Astrocyte (in vitro differentiated cells and primary cell): ENCODE data around the gene ZNF268. TPM values are rescaled to one million over a fixed set of nuclear protein-coding genes. Genes with fewer than 3 reads are reported as not detected.
A peak's percentile ranks its signal among the peaks of the same experiment; 100 is the strongest.

Experiments used
- DNase-seq: peaks from one replicate; pipeline ENCODE4 v3.0.0-alpha.2; 2010; ENCODE audit warnings: low read depth
- FAIRE-seq: peaks from 2 replicates; lab custom pipeline; 2011; peaks lifted over from hg19 to GRCh38; lab: Jason Lieb, UNC
- H2AFZ ChIP-seq: 2 replicates; pipeline ENCODE4 v1.6.0; 2012; ENCODE audit warnings: low read depth, low read length, inconsistent platforms
- H3K27ac ChIP-seq: 2 replicates; pipeline ENCODE4 v1.5.1; 2011; ENCODE audit warnings: low read depth, low read length, inconsistent platforms
- H3K27me3 ChIP-seq: 2 replicates; pipeline ENCODE4 v1.6.0; 2011; ENCODE audit warnings: low read length, inconsistent platforms; ENCODE audit not compliant: insufficient read depth
- H3K36me3 ChIP-seq: 2 replicates; pipeline ENCODE4 v1.5.1; 2011; ENCODE audit warnings: low read length, inconsistent platforms; ENCODE audit not compliant: insufficient read depth
- H3K4me1 ChIP-seq: 2 replicates; pipeline ENCODE4 v1.5.1; 2011; ENCODE audit warnings: low read length, inconsistent platforms; ENCODE audit not compliant: insufficient read depth
- H3K4me2 ChIP-seq: 2 replicates; pipeline ENCODE4 v1.6.0; 2012; ENCODE audit warnings: low read length, inconsistent platforms
- H3K4me3 ChIP-seq: 2 replicates; pipeline ENCODE4 v1.5.1; 2011; ENCODE audit warnings: low read depth, mild to moderate bottlenecking, low read length, inconsistent platforms; ENCODE audit not compliant: insufficient read depth
- H3K79me2 ChIP-seq: 2 replicates; pipeline ENCODE4 v1.6.0; 2012; ENCODE audit warnings: mild to moderate bottlenecking, low read length, inconsistent platforms; ENCODE audit not compliant: insufficient read depth
- H3K9ac ChIP-seq: 2 replicates; pipeline ENCODE4 v1.6.0; 2012; ENCODE audit warnings: mild to moderate bottlenecking, low read length, inconsistent platforms
- H3K9me3 ChIP-seq: 2 replicates; pipeline ENCODE4 v1.5.1; 2012; ENCODE audit warnings: low read depth, mild to moderate bottlenecking, low read length, inconsistent platforms; ENCODE audit not compliant: insufficient read depth
- H4K20me1 ChIP-seq: 2 replicates; pipeline ENCODE4 v1.6.0; 2012; ENCODE audit warnings: low read length, inconsistent platforms; ENCODE audit not compliant: insufficient read depth
- H3K27ac Mint-ChIP-seq: one replicate; pipeline ENCODE4 v1.8.0; 2021; ENCODE audit warnings: mild to moderate bottlenecking, mixed read lengths; ENCODE audit not compliant: unreplicated experiment
- H3K27me3 Mint-ChIP-seq: one replicate; pipeline ENCODE4 v1.8.0; 2021; ENCODE audit warnings: low read depth, mixed read lengths; ENCODE audit not compliant: unreplicated experiment
- H3K36me3 Mint-ChIP-seq: one replicate; pipeline ENCODE4 v1.8.0; 2021; ENCODE audit warnings: low read depth, mixed read lengths; ENCODE audit not compliant: unreplicated experiment
- H3K4me1 Mint-ChIP-seq: one replicate; pipeline ENCODE4 v1.8.0; 2021; ENCODE audit warnings: low read depth, mixed read lengths; ENCODE audit not compliant: unreplicated experiment
- H3K4me3 Mint-ChIP-seq: one replicate; pipeline ENCODE4 v1.8.0; 2021; ENCODE audit warnings: mild to moderate bottlenecking, moderate library complexity, mixed read lengths; ENCODE audit not compliant: unreplicated experiment
- H3K9me3 Mint-ChIP-seq: one replicate; pipeline ENCODE4 v1.8.0; 2021; ENCODE audit warnings: mild to moderate bottlenecking, mixed read lengths; ENCODE audit not compliant: unreplicated experiment
- CTCF ChIP-seq: IDR thresholded peaks from 2 replicates; pipeline ENCODE4 v1.5.1; 2011; ENCODE audit warnings: low read depth, mild to moderate bottlenecking, inconsistent platforms, low read length, moderate library complexity; ENCODE audit not compliant: insufficient read depth
- EZH2 ChIP-seq: IDR thresholded peaks from 2 replicates; pipeline ENCODE4 v1.6.1; 2012; ENCODE audit warnings: mild to moderate bottlenecking, low read length, inconsistent platforms; ENCODE audit not compliant: insufficient read depth
- total RNA-seq: library from RNA; stranded (reverse); gene quantifications from 2 replicates; pipeline ENCODE4 v1.2.1, GENCODE V29; 2021

Gene ZNF268
- total RNA-seq, 1 donor from 2014 or later = 21.0 TPM

GRCh38 chr12:133156125-133156690 is 25.1 kb upstream of the ZNF268 start:
- DNase-seq = no peak
- peaks cover 34% of the 10 kb centered on the region for H3K36me3 ChIP-seq

GRCh38 chr12:133165776-133166175 is 15.5 kb upstream of the ZNF268 start:
- Histone ChIP-seq H3K4me1 (no peaks in the 10 kb centered on the region), H4K20me1 (no peaks in the 10 kb centered on the region), H3K9me3 (peaks cover 3% of the 10 kb centered on the region), H3K27ac (no peak overlapping the region), H3K27me3 (no peaks in the 10 kb centered on the region), H3K4me3 (no peak overlapping the region), H3K9ac (no peak overlapping the region), H3K4me2 (no peak overlapping the region), H3K79me2 (no peaks in the 10 kb centered on the region), H3K36me3 (no peaks in the 10 kb centered on the region), H2AFZ (no peak overlapping the region)
- FAIRE-seq (no peak), DNase-seq (no peak)
- Mint-ChIP-seq H3K9me3 (peaks cover 25% of the 10 kb centered on the region), H3K27me3 (no peaks in the 10 kb centered on the region), H3K4me1 (no peaks in the 10 kb centered on the region), H3K27ac (no peak overlapping the region), H3K4me3 (no peak overlapping the region), H3K36me3 (peaks cover 3% of the 10 kb centered on the region)
- TF ChIP-seq EZH2 = no peak
- no peak for TF ChIP-seq CTCF

More at GRCh38 chr12:133156125-133156690, 25.1 kb upstream of the ZNF268 start:
- no peaks in the 10 kb centered on the region for H3K27me3 Mint-ChIP-seq
- H3K27ac ChIP-seq = no peak overlapping the region
- no peak overlapping the region for H3K27ac Mint-ChIP-seq
- H4K20me1 ChIP-seq = no peaks in the 10 kb centered on the region
- no peaks in the 10 kb centered on the region for H3K79me2 ChIP-seq
- H3K9me3 Mint-ChIP-seq = peaks cover 78% of the 10 kb centered on the region
- no peak for TF ChIP-seq CTCF
- no peak for TF ChIP-seq EZH2
- no peaks in the 10 kb centered on the region for H3K27me3 ChIP-seq
- no peaks in the 10 kb centered on the region for H3K4me1 ChIP-seq
- H3K36me3 Mint-ChIP-seq = peaks cover 78% of the 10 kb centered on the region
- peaks cover 67% of the 10 kb centered on the region for H3K9me3 ChIP-seq
- no peak overlapping the region for H3K4me3 Mint-ChIP-seq
- no peak overlapping the region for H3K4me2 ChIP-seq
- H3K4me1 Mint-ChIP-seq = no peaks in the 10 kb centered on the region
- FAIRE-seq = no peak
- H3K4me3 ChIP-seq = no peak overlapping the region
- H2AFZ ChIP-seq = no peak overlapping the region
- no peak overlapping the region for H3K9ac ChIP-seq

GRCh38 chr12:133172491-133172890 is 8.8 kb upstream of the ZNF268 start:
- Histone ChIP-seq H3K79me2 (no peaks in the 10 kb centered on the region), H3K27ac (no peak overlapping the region), H3K27me3 (no peaks in the 10 kb centered on the region), H3K4me3 (no peak overlapping the region), H3K4me1 (no peaks in the 10 kb centered on the region), H4K20me1 (no peaks in the 10 kb centered on the region), H3K9ac (no peak overlapping the region), H2AFZ (no peak overlapping the region), H3K36me3 (no peaks in the 10 kb centered on the region), H3K4me2 (no peak overlapping the region), H3K9me3 (peaks cover 7% of the 10 kb centered on the region)
- H3K36me3 Mint-ChIP-seq = no peaks in the 10 kb centered on the region
- H3K27me3 Mint-ChIP-seq = no peaks in the 10 kb centered on the region
- no peaks in the 10 kb centered on the region for H3K4me1 Mint-ChIP-seq
- peak overlapping the region; percentile 53 for H3K27ac Mint-ChIP-seq
- no peak overlapping the region for H3K4me3 Mint-ChIP-seq
- peaks cover 32% of the 10 kb centered on the region for H3K9me3 Mint-ChIP-seq
- FAIRE-seq (no peak), DNase-seq (no peak)
- TF ChIP-seq EZH2 = no peak
- TF ChIP-seq CTCF = no peak
